HG02642 (cell line): ENCODE results near the gene KHDC4.

Experiments
- ATAC-seq: cut with Tn5 transposase; IDR thresholded peaks from one replicate; pipeline ENCODE4 v1.9.1; 2021; ENCODE audit warnings: mild to moderate bottlenecking; ENCODE audit not compliant: unreplicated experiment, poor library complexity

The KHDC4 gene

DNA sequence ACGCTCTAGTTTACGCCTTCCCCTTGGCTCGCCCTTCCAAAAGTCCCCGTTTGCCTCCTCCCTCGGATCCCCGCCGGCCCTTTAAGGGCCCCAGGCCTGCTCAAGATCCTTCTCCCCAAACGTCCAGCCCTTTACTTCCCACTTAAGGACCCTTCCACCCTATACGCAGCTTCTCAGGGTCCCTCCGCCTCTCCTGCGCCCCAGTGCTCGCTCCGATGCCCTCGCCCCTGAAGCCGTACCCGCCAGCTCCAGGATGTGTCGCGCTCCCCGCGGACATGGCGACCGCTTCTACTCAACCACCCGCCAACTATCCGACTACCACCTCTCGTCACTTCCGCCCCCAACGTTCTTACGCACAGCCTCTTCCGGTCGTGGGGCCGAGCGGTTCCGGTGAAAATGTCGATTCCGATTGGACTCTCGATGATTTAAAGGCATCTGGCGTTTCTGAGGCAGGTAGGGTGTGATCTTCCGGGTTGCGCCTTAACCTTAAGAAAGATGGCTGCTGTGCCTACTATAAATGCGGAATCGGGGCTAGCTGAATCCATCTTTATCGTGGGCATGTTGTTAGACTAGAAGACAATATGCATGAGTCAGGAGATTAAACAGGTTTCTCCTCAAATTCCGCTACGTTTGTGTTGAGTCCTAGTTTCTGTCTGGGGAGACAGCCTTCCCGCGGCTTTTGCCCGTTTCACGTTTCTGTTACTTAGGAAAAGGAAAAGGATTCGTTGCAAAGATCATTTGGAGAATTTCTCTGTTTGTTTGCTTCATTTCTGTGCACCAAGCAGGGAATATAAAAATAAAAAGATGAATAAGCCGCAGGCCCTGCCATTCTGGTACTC, at the start of gene KHDC4:
KHDC4 (minus strand) TSS at position 317 of the 839 bp plus-strand sequence; CDS start at position 277, 40 bp downstream.
- ATAC-seq = peak; percentile 95

DNA sequence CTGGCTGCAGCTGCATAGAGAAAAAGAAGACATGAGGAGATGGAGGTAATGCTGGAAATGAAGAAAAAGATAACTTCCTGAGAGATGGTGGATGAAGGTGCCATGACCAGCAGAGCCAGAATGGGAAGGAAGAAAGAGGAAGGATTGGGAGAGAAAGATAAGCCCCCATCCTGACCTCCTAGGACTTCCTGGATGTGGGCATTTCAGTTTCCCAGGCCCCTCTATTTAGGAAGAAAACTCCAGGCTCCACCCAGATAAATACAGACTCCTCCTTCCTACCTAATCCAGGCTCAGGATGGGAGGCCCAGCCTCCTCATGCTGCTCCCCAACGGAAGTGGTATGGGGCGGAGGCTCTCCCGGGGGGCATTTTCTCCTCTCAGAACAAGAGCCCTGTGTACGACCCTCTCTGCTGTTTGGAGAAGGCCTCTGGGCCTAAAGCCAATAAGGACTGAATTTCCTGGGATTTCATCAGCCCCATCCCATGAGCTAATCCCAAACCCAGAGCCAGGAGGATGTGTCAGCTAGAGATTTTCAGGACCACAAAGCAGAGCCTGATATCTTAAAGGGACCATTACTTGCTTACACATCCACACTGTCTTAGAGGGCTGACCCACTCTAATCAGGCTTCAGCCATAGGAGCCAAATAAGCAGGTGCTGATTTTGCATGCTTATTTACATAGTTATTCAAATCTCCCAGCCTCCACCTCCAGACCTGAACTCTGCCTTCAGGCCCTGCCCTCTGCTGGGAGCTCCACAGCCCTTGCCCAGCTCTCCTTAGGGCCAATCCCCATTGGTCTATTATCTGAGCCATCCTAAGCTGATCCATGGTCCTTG, 49.2 kb upstream of the KHDC4 start:
- no peak for ATAC-seq

DNA sequence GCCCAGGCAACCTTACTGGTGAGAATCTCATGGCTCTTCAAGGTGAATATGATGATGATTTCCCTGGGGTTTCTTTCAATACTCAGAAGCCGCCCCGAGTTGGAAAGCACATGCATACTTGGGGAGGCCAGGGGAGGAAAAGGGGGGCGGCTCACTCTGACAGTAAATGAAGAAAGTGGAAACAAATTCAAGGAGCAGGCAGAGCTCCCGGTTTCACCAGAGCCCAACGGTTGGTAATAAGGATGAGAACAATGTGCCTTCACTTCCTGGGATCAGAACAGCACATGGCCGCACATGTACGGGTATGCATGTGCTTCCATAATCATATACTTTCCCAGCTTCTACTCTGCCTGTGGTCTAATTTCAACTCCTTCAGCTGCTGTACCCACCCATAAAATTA, 47.9 kb upstream of the KHDC4 start:
- ATAC-seq = no peak

DNA sequence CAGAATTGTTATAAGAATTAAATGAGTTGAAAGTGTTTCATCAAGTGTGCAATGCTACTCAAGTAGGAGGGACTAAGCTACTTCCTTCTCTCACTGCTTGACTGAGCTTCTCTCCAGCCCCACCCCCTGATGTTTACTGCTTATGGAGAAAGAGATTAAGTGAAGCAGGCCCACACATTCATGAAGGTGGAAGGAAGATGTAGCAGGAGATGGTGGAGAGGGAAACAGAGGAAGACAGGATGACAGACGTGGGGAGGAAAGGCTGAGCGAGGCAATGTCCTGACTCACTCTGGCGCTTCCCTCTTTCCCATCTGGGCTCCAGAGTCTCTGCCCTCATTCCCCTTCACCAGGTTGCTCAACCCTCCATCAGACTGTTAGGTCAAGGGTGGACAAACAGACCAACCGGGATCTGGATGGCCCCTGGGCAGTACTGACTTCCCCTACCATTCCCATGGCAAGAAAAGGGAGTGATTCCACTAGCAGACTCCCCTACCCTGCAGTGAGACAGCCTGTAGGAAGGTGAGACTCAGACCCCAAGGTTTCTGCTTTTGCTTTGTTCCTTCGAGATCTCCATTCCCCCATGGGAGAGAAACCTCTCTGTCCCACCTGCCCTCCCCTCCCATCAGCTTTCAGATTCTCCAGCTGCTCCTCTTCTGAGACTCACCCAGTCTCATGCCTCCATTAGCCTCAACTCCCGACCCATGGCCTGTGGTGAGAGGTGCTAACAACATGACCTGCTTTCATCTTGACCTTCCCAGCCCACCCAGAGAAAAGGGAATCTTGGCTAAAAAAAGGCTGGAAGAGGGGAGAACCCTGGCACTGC, 47.3 kb upstream of the KHDC4 start:
- no peak for ATAC-seq

DNA sequence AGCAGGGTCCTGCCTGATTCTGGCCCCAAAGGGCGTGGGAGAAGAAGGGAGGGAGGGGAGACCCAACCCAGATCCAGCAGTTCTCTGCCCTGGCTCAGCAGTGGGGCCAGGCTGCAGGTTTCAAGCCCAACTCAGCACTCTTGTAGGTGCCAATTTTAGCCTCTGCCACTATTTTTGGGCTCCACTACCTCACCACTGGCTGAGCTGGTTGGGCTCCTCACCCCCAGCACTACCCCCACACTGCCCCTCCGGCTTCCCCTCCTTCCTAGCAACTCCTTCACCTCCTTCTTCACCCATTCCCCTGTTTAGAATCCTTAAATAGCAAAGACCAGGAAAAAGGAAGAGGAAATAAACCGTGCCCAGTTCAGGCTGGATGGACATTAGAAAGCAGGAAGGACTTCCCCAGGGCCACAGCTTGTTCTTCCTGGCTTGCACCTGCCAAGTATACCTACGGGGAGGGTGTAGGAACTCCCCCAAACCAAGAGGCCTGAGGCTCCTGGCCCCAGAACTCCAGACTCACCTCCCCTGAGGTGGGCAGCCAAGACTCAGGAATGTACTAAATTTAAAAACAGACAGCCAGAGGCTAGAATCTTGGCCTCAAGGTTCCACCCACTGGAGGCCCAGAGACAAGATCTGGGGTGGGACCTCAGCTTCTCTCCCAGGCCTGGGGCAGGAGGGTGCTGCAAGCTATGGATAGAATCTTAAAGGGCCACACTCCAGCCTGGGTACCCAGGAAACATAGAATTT, 45.6 kb upstream of the KHDC4 start:
- no peak for ATAC-seq

DNA sequence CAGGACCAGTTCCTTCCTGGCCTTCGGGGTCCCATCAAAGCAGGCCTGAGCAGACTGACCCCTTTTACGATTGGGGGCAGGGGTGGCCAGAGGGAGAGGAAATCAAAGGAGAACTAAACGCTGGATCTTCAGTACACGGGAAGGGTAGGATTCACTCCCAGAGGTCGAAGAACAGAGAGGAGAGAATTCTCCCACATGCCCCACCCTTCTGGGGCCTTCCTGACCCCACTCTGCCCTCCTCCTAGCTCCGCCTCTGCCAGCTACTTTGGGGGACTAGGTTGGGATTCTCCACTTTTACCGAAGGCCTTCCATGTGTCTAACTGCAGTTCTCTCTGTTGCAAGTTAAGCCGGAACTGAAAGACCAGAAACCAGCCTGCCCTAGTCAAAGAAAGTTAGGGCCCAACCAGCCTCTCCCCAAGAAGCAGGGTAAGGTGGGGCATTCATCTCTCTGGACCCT, 44.8 kb upstream of the KHDC4 start:
- ATAC-seq = no peak

DNA sequence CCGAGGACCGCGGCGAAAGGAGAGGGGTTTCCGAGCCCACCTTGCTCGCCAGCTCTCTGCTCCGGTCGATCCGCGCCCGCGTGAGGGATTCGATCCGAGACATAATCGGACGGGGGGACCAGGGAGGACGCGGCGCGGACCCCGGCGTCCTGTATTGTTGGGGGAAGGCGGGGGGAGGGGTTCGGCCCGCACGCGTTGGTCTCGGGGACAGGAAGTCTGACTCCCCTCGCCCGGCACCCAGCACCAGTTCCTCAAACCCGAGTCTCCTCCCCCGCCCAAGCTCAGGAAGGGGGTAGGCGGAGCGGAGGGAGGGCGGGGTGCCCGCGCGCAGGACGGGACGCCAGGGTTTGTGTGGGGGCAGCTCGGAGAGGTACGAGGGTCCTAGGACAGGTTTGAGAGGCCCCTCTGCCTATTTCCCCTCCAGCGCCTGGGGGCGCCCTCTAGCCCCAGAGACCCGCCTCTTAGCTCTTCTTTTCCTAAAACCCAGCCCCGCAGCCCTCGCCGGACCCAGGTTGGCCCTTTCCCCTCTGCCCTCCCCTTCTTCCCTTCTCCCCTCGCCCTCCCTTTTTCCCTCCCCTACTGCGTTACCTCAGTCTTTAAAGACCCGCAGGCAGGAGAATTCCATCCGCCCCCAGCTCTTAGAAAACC, 44.2 kb upstream of the KHDC4 start, which contains the start of gene ARHGEF2:
ARHGEF2 (minus strand) TSS at position 223 of the 648 bp plus-strand sequence; CDS start at position 103, 120 bp downstream.
- ATAC-seq = peak; percentile 54

DNA sequence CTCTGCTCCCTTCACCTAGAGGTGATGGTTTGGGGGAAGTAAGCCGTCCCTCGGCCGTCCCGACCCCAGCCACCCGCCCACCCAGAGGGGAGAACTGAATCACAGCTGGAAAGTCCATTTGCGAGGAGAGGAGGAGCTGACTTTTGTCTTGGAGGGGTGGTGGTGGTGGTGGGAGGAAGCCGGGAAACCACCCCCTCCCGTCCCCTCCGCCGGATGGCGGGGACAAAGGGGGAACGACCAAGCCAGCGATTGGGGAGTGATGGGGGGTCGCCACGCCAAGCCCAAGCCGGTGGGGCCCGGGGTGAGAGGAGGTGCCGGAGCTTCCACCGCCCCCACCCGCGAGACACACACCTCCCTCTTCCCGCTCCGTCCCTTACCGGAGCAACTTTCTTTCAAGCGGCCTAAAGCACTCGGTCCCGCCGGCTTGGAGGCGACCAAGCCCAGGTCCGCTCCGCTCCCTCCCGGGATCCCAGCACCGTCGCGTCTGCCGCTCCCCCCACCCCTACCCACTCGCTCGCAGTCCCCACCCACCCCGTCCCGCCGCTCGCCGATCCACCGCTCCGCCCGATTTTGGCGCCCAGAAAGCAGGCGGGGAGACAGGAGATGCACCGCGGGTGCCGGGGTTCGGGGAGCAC, 43.6 kb upstream of the KHDC4 start:
- peak; percentile 16 for ATAC-seq

DNA sequence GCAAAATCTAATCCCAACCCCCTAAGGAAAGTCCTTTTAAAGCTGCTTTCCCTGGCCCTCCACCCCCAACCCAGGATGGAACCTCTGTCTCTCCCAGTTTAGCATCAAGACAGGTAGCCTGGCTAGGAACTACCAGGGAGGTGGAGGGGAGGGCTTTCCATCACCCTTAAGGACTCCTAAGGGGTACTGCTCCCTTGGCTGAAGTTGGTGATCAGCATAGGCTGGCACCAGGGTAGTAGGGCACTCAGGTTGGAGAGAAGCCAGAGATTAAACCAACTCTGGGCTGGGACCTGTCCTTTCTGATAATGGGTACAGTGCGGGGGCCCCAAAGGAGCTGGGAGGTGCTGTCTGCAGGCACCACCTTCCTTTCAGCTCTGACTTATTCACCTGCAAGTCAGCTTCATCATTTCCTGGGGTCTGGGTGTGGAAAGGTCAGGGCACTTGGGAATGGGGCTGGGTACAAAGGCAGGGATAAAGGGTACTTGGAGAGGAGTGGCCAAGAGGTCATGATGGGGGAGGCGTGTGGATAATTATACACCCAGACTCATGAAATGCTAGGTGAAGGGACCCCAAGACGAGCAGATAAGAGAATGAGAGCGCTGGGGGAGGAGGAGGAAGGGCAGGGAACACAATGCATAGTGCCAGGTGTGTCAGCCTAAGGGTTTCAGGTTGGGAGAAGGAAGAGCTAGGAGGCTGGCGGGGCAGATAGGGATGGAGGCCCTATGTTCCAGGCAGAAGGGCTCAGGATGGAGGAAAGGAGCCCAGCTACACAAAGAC, 42.9 kb upstream of the KHDC4 start:
- no peak for ATAC-seq

DNA sequence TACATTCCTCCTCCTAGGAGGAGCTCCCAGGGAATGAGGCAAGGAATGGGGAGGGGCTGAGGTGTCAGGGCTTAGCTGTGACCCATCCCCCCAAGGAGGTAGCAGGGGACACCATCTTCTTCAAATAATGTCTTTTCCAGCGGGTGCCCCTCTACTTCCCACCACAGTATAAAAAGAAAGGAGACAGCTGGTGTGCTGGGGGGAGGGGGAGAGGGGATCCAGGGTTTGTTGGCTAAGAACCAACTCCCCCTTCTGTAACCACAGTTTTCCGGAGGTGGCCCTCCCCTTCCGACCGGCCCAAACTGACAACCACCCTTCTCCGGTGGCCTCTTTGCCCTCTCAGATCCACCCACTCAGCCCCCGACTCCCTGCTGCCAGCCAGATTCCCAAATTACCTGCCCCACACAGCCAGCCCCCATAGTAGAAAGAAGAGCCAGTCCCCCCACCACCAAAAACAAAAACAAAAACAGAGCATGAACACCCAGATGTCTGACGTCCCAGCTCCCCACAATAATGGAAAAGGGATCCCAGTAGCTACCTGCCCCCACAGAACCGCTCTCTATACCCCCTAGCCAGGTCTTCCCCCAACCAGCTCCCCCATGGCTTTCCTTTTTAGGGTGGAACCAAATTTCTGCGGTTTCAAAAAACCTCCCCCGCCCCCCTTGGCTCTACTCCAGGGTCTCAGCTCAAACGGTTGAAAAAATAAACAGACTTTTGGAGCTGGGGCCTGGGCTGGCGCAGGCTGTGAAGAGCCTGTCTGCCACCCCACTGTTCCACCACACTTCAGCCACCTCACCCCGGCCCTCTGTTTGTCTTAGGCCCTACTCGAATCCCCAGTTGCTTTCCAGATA, 42.1 kb upstream of the KHDC4 start:
- no peak for ATAC-seq

DNA sequence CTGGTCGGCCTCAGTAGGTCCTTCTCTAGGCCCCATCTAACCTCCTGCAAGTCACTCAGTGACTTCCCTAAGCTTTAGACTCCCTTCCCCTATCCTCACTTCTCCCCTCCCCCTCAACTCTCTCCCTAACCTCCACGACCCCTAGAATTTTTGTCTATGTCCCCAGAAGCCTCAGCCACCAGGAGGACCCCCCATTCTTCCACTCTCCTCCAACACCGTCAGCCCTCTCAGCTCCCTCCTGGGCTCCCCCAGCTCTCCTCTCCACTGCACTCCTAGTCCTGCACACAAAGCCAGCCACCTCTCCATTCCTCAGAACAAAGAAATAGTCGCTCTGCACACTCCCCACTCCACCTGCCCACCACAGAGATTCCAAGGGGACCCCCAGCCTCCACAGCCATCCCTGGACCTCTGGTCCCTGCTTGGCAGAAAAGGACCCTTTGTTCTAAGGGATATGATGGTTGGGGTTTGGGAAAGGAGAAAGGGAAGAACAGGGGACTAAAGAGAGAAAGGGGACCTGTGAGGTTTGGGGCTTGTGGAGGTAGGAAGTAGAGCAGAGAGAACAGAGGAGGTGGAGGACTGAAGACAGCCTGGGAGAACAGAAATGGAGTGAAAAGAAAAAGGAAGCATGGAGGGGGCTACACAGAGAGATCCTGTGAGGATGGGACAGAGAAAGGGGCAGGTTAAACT, 41.3 kb upstream of the KHDC4 start:
- no peak for ATAC-seq

DNA sequence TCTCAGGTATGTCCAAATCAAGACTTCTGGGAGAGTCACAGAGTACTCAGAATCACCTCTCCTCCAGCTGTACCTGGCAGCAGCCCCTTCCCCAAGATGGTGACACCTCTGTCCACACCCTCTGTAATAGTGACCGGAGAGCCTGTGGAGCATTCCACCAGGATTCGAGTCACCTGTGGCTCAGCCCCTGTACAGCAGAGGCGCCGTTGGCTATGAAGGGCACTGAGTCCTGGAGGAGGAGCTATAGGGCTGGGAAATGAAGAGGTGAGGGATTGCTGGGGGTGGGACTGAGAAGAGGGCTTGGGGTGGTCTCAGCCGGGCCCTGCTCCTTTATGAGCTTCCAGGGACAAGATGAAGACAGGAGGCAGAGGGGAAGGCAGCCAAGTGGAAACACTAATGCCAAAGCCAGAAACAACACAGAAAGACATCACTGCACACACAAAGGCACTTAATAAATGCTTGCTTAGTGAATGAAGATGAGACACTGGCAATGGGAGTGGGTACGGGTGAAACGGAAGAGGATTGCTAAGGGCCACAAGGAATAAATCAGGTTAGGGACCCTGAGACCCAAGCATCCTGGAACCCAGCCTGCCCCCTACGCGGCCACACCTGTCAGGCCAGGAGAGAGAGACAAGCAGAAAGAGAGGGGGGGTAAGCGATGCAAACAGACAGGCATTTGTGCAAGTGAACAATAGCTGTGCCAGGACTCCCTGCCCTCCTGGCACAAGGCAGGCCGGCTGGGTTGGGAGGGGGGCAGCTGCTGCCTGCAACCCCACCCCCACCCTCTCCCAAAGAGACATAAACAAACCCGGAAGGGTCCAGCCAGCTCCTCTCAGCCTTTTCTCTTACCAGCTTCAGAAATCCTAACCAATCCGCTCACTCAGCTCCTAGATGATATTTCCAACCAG, 40.2 kb upstream of the KHDC4 start:
- no peak for ATAC-seq

DNA sequence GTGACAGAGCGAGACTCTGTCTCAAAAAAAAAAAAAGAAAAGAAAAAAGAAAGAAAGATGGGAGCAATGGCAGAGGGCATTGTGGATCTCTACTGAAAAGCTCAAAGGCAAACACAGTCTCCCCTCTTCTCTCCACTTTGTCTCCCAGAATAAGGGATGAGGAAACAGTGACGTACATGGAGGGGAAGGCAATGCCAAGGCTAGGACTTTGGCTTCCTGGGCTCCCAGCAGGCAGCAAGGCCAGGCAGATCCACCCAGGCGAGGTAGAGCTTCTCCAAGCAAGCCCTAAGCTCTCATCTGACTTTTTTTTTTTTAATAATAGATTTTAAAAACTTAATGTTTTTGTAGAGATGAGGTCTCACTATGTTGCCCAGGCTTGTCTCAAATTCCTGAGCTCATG, 39.5 kb upstream of the KHDC4 start:
- no peak for ATAC-seq

DNA sequence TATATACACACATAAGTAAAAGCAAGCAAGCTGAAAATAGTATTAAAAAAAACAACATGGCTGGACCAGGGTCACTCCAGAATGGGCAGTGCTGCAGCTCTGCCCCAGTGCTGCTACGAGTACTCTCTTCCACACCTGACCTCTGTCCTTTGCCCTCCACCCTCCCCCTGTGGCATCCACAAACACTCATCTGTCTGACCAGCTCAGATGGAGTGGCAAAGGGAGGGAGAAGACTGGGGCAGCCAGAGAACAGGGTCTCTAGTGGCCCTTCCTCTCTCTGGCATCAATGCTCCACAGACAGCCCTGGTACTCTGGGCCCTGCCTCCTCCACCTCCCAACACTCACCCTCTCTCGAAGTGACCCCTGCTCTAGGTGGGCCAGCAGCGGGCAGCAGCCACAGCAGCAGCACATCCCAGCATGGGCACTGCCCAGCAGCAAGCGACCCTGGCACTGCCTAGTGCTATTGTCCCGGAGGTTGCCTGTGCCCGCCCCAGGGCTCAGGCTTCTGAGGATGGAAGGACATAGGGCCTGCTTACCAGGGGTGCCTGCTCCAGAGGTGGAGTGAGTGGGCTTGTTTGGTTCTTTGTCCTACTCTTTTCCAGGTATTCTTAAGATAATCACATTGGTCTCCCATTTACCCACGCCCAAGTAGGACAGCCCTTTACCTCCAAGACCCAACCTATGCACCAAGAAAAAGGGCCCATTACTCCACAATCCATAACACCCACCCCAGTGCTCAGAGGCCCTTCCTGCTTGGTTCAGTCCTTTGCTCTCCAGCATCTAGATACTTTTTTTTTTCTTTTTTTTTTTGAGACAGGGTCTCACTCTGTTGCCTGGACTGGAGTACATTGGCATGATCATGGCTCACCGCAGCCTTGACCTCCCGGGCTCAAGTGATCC, 37.9 kb upstream of the KHDC4 start:
- ATAC-seq = no peak
